ENCODE results near the gene UGT1A5. TPM values are rescaled to one million over a fixed set of nuclear protein-coding genes. Genes with fewer than 3 reads are reported as not detected.
"Not testable (repeated sequence)": the region's sequence is repeated elsewhere in the genome, so short reads cannot be mapped to it uniquely, and the experiment has no call there.

UGT1A5 gene
- total RNA-seq, 1 experiment from 2014 or later, result not detected

- BruUV-seq (replicated peaks), result no TSS peak
- intact Hi-C loops (cut with micrococcal nuclease), result no loop called here
- Histone ChIP-seq H3K9ac (ENCODE audit: low read length) (no peak within 1 kb of the TSS), H3K36me3 (ENCODE audit: control insufficient read depth in 1 of 2, insufficient read depth in 2 of 2, low read length in 2 of 2) (no peaks in the 10 kb centered on the region), H3K4me2 (ENCODE audit: low read length) (no peak within 1 kb of the TSS), H2AFZ (ENCODE audit: low read depth, low read length, poor library complexity, severe bottlenecking) (no peak within 1 kb of the TSS), H3K27ac (ENCODE audit: low read depth, low read length) (no peak within 1 kb of the TSS), H3K4me1 (ENCODE audit: control insufficient read depth in 1 of 2, insufficient read depth in 2 of 2, low read length in 2 of 2) (no peaks in the 10 kb centered on the region), H3K9me3 (ENCODE audit: control insufficient read depth in 1 of 2, insufficient read depth in 1 of 2, low read depth in 1 of 2, low read length in 2 of 2) (no peaks in the 10 kb centered on the region), H3K9me2 (ENCODE audit: insufficient read depth) (no peaks in the 10 kb centered on the region), H3K79me2 (ENCODE audit: insufficient read depth, low read length) (no peaks in the 10 kb centered on the region), H3K4me3 (replicated peaks in 1 of 2; ENCODE audit: low read depth in 1 of 2, low read length in 2 of 2) (no peak within 1 kb of the TSS), H4K20me1 (ENCODE audit: insufficient read depth) (no peaks in the 10 kb centered on the region), H3K27me3 (ENCODE audit: insufficient read depth, low read length) (no peaks in the 10 kb centered on the region)
- ChIA-PET POLR2A (no interaction called here), CTCF (interaction anchor here (0.9 kb wide), 1 partner anchor 17 kb away, joined by 3 read pairs; no protein-coding TSS in a partner anchor), RAD21 (ENCODE audit: low non-redundant PET in 1 of 2, low total read pairs in 2 of 2, uncharacterized antibody in 2 of 2, unreplicated experiment in 2 of 2) (no interaction called here)
- TF ChIP-seq TCF7L2 (IDR thresholded peaks at IDR 0.05; ENCODE audit: borderline replicate concordance, extremely low read depth, insufficient read depth, insufficient read length) (no peak), EGR1 (IDR thresholded peaks at IDR 0.05; ENCODE audit: low read depth) (no peak), FOSL1 (IDR thresholded peaks at IDR 0.05; ENCODE audit: low read depth) (no peak), ZFX (IDR thresholded peaks at IDR 0.05) (no peak), ATF3 (IDR thresholded peaks at IDR 0.05) (no peak)
- ATAC-seq (no peak), DNase-seq (ENCODE audit: low read depth, low spot score) (no peak)
These were observed 16.1 kb downstream of the UGT1A5 start, which contains the start of gene UGT1A3 for GRCh38 chr2:233728723-233729301. Gene UGT1A3 (plus strand): TSS chr2:233729042. CDS start chr2:233729127, 85 bp downstream.

GRCh38 chr2:233736868-233737653 is 24.4 kb downstream of the UGT1A5 start:
- H3K36me3 ChIP-seq (ENCODE audit: control insufficient read depth in 1 of 2, insufficient read depth in 2 of 2, low read length in 2 of 2); H2AFZ ChIP-seq (ENCODE audit: low read depth, low read length, poor library complexity, severe bottlenecking); H3K4me3 ChIP-seq (replicated peaks in 1 of 2; ENCODE audit: low read depth in 1 of 2, low read length in 2 of 2); H4K20me1 ChIP-seq (ENCODE audit: insufficient read depth); POLR2A ChIA-PET; H3K79me2 ChIP-seq (ENCODE audit: insufficient read depth, low read length); H3K9me2 ChIP-seq (ENCODE audit: insufficient read depth); intact Hi-C loops (cut with micrococcal nuclease); H3K27me3 ChIP-seq (ENCODE audit: insufficient read depth, low read length); H3K9ac ChIP-seq (ENCODE audit: low read length); CTCF ChIA-PET; H3K27ac ChIP-seq (ENCODE audit: low read depth, low read length); H3K4me2 ChIP-seq (ENCODE audit: low read length); H3K9me3 ChIP-seq (ENCODE audit: control insufficient read depth in 1 of 2, insufficient read depth in 1 of 2, low read depth in 1 of 2, low read length in 2 of 2); BruUV-seq (replicated peaks); RAD21 ChIA-PET (ENCODE audit: low non-redundant PET in 1 of 2, low total read pairs in 2 of 2, uncharacterized antibody in 2 of 2, unreplicated experiment in 2 of 2); DNase-seq (ENCODE audit: low read depth, low spot score); ATAC-seq; H3K4me1 ChIP-seq (ENCODE audit: control insufficient read depth in 1 of 2, insufficient read depth in 2 of 2, low read length in 2 of 2): not testable (repeated sequence)

All from HCT116 (cell line).